Thyroid gland (tissue), 4 donors: ENCODE data around the gene ABO. TPM values are rescaled to one million over a fixed set of nuclear protein-coding genes. Genes with fewer than 3 reads are reported as not detected.
"Not testable (repeated sequence)": the region's sequence is repeated elsewhere in the genome, so short reads cannot be mapped to it uniquely, and the experiment has no call there.

Experiments used
- DNase-seq, 2 donors: peaks; one replicate each; pipeline ENCODE4 v3.0.0-alpha.2; 2019
- H3K27ac ChIP-seq, 3 donors: fragments of 200-600 bp; sonication (generic); 1 replicate in 2 of 3; 2 replicates in 1 of 3; pipeline ENCODE4 v1.5.1; 2016 to 2019; ENCODE audit warnings: mild to moderate bottlenecking in 1 of 3, moderate library complexity in 1 of 3
- H3K27me3 ChIP-seq: fragments of 200-600 bp; sonication (generic); one replicate; pipeline ENCODE4 v1.5.1; 2019
- H3K36me3 ChIP-seq, 2 donors: fragments of 200-600 bp; sonication (generic); one replicate each; pipeline ENCODE4 v1.5.1; 2016 to 2019
- H3K4me1 ChIP-seq, 2 donors: fragments of 200-600 bp; sonication (generic); one replicate each; pipeline ENCODE4 v1.5.1; 2017 to 2019
- H3K4me3 ChIP-seq, 3 donors: fragments of 200-600 bp; sonication (generic); replicated peaks in 1 of 3; 1 replicate in 2 of 3; 2 replicates in 1 of 3; pipeline ENCODE4 v1.5.1; 2016; ENCODE audit warnings: mild to moderate bottlenecking in 1 of 3
- H3K9me3 ChIP-seq: fragments of 200-600 bp; sonication (generic); one replicate; pipeline ENCODE4 v1.5.1; 2017
- CTCF ChIP-seq, 6 experiments: fragments of 200-600 bp in 3 of 6; fragments of 450-650 bp in 3 of 6; sonication (generic) in 3 of 6; IDR thresholded peaks; one replicate each; pipeline ENCODE4 v1.5.1; 2016 to 2019; ENCODE audit warnings: antibody characterized with exemption in 6 of 6, mild to moderate bottlenecking in 2 of 6, inconsistent platforms in 1 of 6, moderate library complexity in 1 of 6
- POLR2A ChIP-seq, 2 donors: fragments of 450-650 bp; IDR thresholded peaks; one replicate each; pipeline ENCODE4 v1.6.1; 2017; ENCODE audit warnings: antibody characterized with exemption in 2 of 2, mild to moderate bottlenecking in 2 of 2, moderate library complexity in 1 of 2
- WGBS, 2 donors: methylation state at CpG; one replicate each; pipeline ENCODE4 v1.1.5; 2017; 5-methylcytosine and 5-hydroxymethylcytosine counted together
- intact Hi-C: fragments of 100-400 bp; cut with DNase I; formaldehyde crosslinking; loops from one replicate; pipeline ENCODE4 v1.15.1; 2023
- total RNA-seq, 4 donors: library from RNA; depleted of rRNA; stranded (reverse); fragments of >200 nt; gene quantifications; one replicate each; pipeline ENCODE4 v1.2.3, GENCODE V29; 2016

Gene ABO
- total RNA-seq, 4 donors from 2014 or later: 15.7 to 32.6 (median 24.9) TPM

DNA sequence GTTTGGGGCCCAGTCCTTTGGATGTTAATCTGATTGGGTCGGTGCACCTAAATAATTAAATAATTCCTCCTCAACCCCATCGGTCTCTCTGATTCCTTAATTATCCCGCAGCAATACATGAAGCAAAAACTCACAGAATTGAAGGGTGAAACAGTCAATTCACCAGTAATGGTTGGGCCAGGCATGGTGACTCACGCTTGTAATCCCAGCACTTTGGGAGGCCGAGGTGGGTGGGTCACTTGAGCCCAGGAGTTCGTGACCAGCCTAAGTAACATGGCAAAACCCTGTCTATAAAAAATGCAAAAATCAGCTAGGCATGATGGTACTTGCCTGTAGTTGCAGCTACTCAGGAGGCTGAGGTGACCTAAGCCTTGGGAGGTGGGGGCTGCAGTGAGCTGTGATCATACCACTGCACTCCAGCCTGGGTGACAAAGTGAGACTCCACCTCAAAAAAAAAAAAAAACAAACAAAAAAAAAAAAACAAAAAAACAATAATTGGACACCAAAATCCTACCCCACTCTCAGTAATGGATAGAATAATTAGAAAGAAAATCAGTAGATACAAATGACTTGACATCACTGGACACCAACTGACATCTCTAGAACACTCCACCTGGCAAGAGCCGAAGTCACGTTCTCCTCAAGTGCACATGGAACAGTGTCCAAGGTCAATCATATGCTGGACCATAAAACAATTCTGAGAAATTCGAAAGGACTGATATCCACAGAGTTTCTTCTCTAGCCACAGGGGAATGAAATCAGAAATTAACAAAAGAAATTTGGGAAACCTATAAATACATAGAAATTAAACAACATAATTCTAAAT, 5.3 kb downstream of the ABO start:
- intact Hi-C loops: no loop called here
- H3K27ac ChIP-seq: peak overlapping the region in 2 of 3 donors; percentile 44 to 46
- no peaks in the 10 kb centered on the region for H3K27me3 ChIP-seq
- H3K36me3 ChIP-seq: no peaks in the 10 kb centered on the region
- no peak for TF ChIP-seq POLR2A (IDR thresholded peaks at IDR 0.05)
- no peak for TF ChIP-seq CTCF (IDR thresholded peaks at IDR 0.05)
- no peak overlapping the region for H3K4me3 ChIP-seq
- 81 to 85% methylated on average over 9 of the region's 9 CpGs for WGBS, 2 donors
- H3K4me1 ChIP-seq: peaks cover 11 to 16% of the 10 kb centered on the region in 2 donors
- H3K9me3 ChIP-seq: no peaks in the 10 kb centered on the region
- peak in 1 of 2 donors; percentile 32 for DNase-seq

- not testable (repeated sequence) for H3K27me3 ChIP-seq
These were observed 5.9 kb downstream of the ABO start for GRCh38 chr9:133269136-133269535.

GRCh38 chr9:133268335-133269056, 6.5 kb downstream of the ABO start:
- Histone ChIP-seq H3K36me3 (no peaks in the 10 kb centered on the region), H3K27me3 (no peaks in the 10 kb centered on the region), H3K9me3 (no peaks in the 10 kb centered on the region), H3K27ac (no peak overlapping the region), H3K4me1 (peaks cover 6 to 8% of the 10 kb centered on the region in 2 donors), H3K4me3 (no peak overlapping the region)
- 79 to 80% methylated on average over 9 of the region's 9 CpGs for WGBS, 2 donors
- DNase-seq: no peak
- TF ChIP-seq CTCF (IDR thresholded peaks at IDR 0.05) (no peak), POLR2A (IDR thresholded peaks at IDR 0.05) (no peak)
- intact Hi-C loops: no loop called here

More at GRCh38 chr9:133269136-133269535, 5.9 kb downstream of the ABO start:
- 78 to 85% methylated on average over 2 of the region's 2 CpGs for WGBS, 2 donors
- DNase-seq, intact Hi-C loops, H3K9me3 ChIP-seq, H3K36me3 ChIP-seq, H3K4me3 ChIP-seq: not testable (repeated sequence)
- H3K27ac ChIP-seq: peak overlapping the region in 1 of 3 donors; percentile 44
- peaks cover 11 to 14% of the 10 kb centered on the region in 2 donors for H3K4me1 ChIP-seq

DNA sequence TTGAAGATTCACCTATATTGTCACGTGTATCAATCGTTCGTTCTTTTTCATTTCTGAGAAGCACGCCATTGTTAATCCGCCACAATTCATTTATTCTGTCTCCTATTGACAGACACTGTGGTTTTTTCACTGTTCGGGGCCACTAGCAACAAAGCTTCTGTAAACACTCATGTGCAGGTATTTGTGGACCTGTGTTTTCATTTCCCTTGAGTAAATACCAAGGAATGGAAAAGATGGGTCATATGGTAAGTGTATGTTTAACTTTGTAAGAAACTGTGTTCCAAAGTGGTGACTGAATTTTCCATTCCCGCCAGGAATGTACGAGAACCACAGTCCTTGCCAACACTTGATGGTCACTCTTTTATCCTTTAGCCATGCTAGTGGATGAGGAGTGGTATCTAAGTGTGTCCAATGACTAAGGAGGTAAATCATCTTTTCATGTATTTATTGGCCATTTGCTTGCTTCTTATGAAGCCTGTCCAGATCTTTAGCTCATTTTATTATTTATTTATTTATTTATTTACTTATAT, 10.7 kb downstream of the ABO start:
- Histone ChIP-seq H3K27ac (no peak overlapping the region), H3K36me3 (no peaks in the 10 kb centered on the region), H3K9me3 (no peaks in the 10 kb centered on the region), H3K4me3 (no peak overlapping the region), H3K4me1 (peaks cover 2 to 3% of the 10 kb centered on the region in 2 donors), H3K27me3 (no peaks in the 10 kb centered on the region)
- DNase-seq: no peak
- TF ChIP-seq POLR2A (IDR thresholded peaks at IDR 0.05): no peak
- TF ChIP-seq CTCF (IDR thresholded peaks at IDR 0.05): no peak
- intact Hi-C loops: no loop called here
- WGBS, 2 donors: 96 to 97% methylated on average over 8 of the region's 8 CpGs

DNA sequence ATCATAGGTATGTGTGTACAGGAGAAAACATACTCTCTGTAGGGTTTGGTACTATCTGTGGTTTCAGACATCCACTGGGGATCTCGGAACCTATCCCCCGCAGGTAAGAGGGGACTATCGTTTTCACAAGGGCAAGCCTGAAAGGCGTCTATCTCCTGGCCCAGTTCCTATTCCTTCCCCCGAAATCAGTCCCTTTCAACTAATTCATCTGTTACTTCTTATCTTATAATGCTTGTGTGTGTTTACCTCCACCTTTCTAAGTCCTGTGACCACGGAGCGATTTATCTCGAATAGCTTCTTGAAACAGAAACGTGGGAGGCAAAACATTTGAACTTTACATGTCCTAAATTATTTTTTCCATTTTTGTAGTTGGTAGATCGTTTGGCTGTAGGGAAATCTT, 11.4 kb downstream of the ABO start:
- peaks cover 9 to 11% of the 10 kb centered on the region in 2 donors for H3K4me1 ChIP-seq
- no peak for TF ChIP-seq CTCF (IDR thresholded peaks at IDR 0.05)
- no peak for TF ChIP-seq POLR2A (IDR thresholded peaks at IDR 0.05)
- no peak overlapping the region for H3K27ac ChIP-seq
- no peak overlapping the region for H3K4me3 ChIP-seq
- H3K9me3 ChIP-seq: no peaks in the 10 kb centered on the region
- intact Hi-C loops: no loop called here
- no peaks in the 10 kb centered on the region for H3K27me3 ChIP-seq
- H3K36me3 ChIP-seq: no peaks in the 10 kb centered on the region
- no peak for DNase-seq
- WGBS, 2 donors: 91 to 97% methylated on average over 10 of the region's 10 CpGs
